Measurements from ENCODE around the gene ABLIM3. TPM values are rescaled to one million over a fixed set of nuclear protein-coding genes. Genes with fewer than 3 reads are reported as not detected.

The ABLIM3 gene
- total and polyA plus RNA-seq, 2 experiments from 2014 or later = 1.1 to 2.1 TPM

DNA sequence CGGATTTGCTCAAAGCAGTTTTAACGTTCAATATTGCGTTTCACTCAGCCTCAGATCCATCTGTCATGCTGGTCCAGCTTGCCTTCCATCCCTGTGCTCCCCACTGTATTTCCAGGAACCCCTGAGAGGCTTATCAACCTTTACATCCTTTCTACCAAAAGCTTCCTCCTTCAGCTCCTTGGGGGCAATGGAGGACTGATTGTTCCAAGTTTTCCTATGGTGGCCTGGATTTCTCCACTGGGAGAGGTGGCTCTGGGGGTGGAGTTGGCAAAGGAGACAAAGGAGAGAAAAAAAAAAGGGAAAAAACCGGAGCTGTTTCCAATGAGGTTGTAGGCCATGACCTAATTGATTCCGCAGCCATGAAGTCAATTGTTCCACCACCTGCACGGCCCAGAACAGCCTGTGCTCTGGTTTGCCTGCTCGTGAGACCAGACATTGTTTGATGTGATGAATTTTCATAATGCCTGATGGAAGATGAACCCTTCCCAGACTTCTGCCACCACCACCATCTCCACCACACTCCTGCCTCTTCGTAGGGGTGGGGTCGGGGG, 54.1 kb downstream of the ABLIM3 start:
- H3K27ac ChIP-seq = no peak overlapping the region
- no peak for DNase-seq (ENCODE audit: low read depth in 1 of 2, low spot score in 1 of 2)
- peaks cover 5% of the 10 kb centered on the region for H3K4me1 ChIP-seq (ENCODE audit: low read depth)
- no peaks in the 10 kb centered on the region for H3K27me3 ChIP-seq
- TF ChIP-seq, protein P1, sequence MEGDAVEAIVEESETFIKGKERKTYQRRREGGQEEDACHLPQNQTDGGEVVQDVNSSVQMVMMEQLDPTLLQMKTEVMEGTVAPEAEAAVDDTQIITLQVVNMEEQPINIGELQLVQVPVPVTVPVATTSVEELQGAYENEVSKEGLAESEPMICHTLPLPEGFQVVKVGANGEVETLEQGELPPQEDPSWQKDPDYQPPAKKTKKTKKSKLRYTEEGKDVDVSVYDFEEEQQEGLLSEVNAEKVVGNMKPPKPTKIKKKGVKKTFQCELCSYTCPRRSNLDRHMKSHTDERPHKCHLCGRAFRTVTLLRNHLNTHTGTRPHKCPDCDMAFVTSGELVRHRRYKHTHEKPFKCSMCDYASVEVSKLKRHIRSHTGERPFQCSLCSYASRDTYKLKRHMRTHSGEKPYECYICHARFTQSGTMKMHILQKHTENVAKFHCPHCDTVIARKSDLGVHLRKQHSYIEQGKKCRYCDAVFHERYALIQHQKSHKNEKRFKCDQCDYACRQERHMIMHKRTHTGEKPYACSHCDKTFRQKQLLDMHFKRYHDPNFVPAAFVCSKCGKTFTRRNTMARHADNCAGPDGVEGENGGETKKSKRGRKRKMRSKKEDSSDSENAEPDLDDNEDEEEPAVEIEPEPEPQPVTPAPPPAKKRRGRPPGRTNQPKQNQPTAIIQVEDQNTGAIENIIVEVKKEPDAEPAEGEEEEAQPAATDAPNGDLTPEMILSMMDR (IDR thresholded peaks at IDR 0.05; ENCODE audit: low read depth, low read length) = no peak
- no peak overlapping the region for H3K4me3 ChIP-seq
- no peaks in the 10 kb centered on the region for H3K9me3 ChIP-seq (ENCODE audit: low read depth)
- no peaks in the 10 kb centered on the region for H3K36me3 ChIP-seq

DNA sequence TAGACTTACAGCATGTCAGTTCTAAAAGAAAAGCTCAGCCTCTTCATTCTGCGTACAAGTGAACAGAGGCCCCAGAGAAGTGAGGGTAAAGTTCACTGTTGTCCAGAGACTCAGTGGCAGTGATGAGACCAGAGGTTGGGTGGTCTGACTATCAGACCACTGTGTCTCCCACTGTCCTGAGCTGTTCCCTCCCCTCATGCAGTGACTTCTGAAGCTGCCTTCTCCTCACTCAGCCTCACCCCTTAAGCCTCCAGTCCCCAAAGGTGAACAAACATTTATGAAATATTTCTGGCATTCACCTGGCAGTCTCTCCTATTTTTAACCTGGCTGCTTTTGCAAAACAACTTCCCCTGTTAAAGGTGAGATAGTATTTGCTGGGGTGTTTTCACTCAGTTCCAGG, 54.7 kb downstream of the ABLIM3 start:
- peaks cover 5% of the 10 kb centered on the region for H3K4me1 ChIP-seq (ENCODE audit: low read depth)
- no peak overlapping the region for H3K27ac ChIP-seq
- H3K9me3 ChIP-seq (ENCODE audit: low read depth) = no peaks in the 10 kb centered on the region

DNA sequence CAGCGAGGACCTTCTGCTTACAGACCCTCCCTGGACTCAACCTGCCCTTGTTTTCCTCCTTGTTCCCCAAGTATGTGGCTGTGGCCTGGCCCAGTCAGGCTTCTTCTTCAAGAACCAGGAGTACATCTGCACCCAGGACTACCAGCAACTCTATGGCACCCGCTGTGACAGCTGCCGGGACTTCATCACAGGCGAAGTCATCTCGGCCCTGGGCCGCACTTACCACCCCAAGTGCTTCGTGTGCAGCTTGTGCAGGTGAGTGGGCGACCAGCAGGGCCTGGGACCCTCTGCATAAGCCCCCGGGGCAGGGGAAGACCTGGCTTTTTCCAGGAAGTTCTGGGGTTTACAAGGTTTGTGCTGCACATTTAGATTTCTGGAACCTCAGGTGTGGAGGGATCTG, 56.9 kb downstream of the ABLIM3 start:
- Histone ChIP-seq H3K27me3 (no peaks in the 10 kb centered on the region), H3K9me3 (ENCODE audit: low read depth) (no peaks in the 10 kb centered on the region), H3K4me1 (ENCODE audit: low read depth) (no peaks in the 10 kb centered on the region), H3K4me3 (no peak overlapping the region), H3K36me3 (no peaks in the 10 kb centered on the region), H3K27ac (no peak overlapping the region)
- DNase-seq (ENCODE audit: low read depth in 1 of 2, low spot score in 1 of 2) = no peak
- TF ChIP-seq, protein P1 (IDR thresholded peaks at IDR 0.05; ENCODE audit: low read depth, low read length) = no peak

More for the DNA sequence above, 54.7 kb downstream of the ABLIM3 start:
- TF ChIP-seq, protein P1 (IDR thresholded peaks at IDR 0.05; ENCODE audit: low read depth, low read length) = no peak
- no peak for DNase-seq (ENCODE audit: low read depth in 1 of 2, low spot score in 1 of 2)
- H3K36me3 ChIP-seq = no peaks in the 10 kb centered on the region
- H3K4me3 ChIP-seq = no peak overlapping the region
- H3K27me3 ChIP-seq = no peaks in the 10 kb centered on the region

DNA sequence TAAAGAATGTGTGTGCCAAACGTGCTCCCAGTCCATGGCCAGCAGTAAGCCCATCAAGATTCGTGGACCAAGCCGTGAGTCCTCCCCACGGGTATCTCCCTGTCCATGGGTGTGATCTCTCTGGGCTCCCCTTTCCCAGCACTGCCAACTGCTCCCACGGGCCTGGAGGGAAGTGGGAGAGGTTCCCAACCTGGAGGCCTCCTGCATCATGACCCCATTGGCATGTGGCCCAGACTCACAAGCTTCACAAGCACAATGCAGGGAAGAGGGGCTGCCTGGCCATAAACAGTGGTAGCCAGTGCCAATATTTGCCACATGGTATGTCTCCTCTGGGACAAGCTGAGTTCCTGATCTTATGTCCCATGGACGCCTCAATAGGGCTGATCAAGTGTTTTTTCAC, 59.1 kb downstream of the ABLIM3 start:
- TF ChIP-seq, protein P1 (IDR thresholded peaks at IDR 0.05; ENCODE audit: low read depth, low read length) = no peak

DNA sequence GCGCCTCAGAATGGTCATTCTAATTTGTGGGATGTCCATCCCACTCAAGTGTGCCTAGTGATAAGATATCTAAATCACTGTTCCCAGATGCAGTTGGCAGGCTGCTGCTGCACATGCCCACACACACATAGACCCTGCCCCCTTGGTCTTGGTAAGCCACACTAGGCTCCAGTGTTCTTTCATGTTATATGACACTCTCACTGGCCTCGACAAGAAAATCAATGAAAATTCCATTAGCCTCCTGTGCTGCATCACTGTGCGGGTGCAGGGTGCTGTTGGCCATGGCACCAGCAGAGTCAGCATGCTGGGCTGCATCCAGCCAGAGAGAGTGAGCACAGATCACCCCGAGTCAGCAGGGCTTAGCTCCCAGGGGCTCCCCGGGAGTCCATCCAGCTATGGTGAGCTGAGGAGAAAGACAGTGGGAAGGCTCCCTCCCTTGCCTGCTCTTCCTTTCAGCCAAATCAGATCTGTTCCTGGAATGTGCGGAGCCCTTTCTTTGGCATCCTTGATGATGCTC, 59.9 kb downstream of the ABLIM3 start:
- no peaks in the 10 kb centered on the region for H3K9me3 ChIP-seq (ENCODE audit: low read depth)
- no peak for DNase-seq (ENCODE audit: low read depth in 1 of 2, low spot score in 1 of 2)
- H3K36me3 ChIP-seq = no peaks in the 10 kb centered on the region
- H3K27me3 ChIP-seq = no peaks in the 10 kb centered on the region
- no peaks in the 10 kb centered on the region for H3K4me1 ChIP-seq (ENCODE audit: low read depth)
- TF ChIP-seq, protein P1 (IDR thresholded peaks at IDR 0.05; ENCODE audit: low read depth, low read length) = no peak
- no peak overlapping the region for H3K4me3 ChIP-seq
- H3K27ac ChIP-seq = no peak overlapping the region

More for the DNA sequence above, 59.1 kb downstream of the ABLIM3 start:
- Histone ChIP-seq H3K27me3 (no peaks in the 10 kb centered on the region), H3K4me3 (no peak overlapping the region), H3K27ac (no peak overlapping the region), H3K36me3 (no peaks in the 10 kb centered on the region), H3K9me3 (ENCODE audit: low read depth) (no peaks in the 10 kb centered on the region), H3K4me1 (ENCODE audit: low read depth) (no peaks in the 10 kb centered on the region)
- DNase-seq (ENCODE audit: low read depth in 1 of 2, low spot score in 1 of 2) = peak in 1 of 2 donors; percentile 17
